Left forelimb (tissue), 1 donor: Measurements from ENCODE around the gene ABHD6.
A peak's percentile ranks its signal among the peaks of the same experiment; 100 is the strongest.
"Not testable (repeated sequence)": the region's sequence is repeated elsewhere in the genome, so short reads cannot be mapped to it uniquely, and the experiment has no call there.

Source experiments
- DNase-seq: peaks from one replicate; pipeline ENCODE4 v3.0.0-alpha.2; 2018; ENCODE audit warnings: low spot score

Gene ABHD6

DNA sequence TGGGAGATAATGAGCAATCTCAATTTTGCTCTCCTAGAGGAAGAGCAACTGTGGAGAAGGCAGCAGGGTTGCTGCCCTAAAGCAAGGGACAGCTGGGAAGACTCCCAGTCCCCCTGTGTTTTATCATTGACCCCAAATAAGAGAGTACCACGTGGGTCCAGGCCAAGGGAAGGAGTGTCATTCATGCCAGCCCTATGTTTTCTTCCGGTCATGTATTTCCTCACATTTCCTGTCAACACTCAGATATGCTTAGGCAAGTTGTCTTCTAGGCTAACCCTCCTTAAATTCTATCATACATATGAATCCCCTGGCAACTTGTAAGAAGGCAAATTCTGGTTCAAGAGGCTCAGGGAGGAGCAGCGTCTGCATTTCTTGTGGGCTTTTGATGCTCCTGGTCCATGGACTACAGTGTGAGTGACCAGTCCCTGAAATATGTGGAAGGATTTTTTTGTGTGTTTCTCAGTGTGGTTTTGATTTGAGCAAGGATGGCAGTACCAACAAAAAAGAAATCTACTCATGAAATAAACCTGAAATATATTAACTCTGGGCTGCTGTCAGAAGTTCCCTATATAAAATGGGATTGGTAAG lies 36.5 kb downstream of the ABHD6 start:
- DNase-seq: no peak

DNA sequence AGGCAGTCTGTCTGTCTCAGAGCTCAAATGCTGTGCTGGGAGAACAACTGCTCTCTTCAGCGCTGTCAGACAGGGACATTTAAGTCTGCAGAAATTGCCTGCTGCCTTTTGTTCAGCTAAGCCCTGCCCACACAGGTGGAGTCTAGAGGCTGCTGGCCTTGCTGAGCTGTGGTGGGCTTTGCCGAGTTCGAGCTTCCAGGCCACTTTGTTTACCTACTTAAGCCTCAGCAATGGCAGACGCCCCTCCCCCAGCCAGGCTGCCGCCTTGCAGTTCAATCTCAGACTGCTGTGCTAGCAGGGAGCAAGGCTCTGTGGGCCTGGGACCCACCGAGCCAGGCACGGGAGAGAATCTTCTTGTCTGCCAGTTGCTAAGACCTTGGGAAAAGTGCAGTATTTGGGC lies 43.5 kb downstream of the ABHD6 start:
- DNase-seq: no peak

DNA sequence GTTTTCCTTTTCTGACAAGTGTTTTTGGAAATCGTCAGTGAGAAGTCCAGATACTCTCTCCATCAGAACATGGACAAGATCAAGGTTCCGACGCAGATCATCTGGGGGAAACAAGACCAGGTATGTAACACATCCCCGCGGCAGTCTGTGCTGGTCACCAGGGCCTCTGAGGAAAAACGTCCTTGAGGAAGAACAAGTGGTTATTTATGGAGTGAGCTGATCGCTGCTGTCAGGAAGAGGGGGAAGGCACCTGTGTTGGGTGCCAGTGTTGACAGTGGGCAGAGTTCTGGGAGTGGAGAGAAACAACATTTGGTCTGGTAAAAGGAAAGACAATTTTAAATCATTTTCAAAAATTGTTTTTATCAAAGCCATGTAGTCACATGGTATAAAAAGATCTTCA lies 47.7 kb downstream of the ABHD6 start:
- DNase-seq: no peak

DNA sequence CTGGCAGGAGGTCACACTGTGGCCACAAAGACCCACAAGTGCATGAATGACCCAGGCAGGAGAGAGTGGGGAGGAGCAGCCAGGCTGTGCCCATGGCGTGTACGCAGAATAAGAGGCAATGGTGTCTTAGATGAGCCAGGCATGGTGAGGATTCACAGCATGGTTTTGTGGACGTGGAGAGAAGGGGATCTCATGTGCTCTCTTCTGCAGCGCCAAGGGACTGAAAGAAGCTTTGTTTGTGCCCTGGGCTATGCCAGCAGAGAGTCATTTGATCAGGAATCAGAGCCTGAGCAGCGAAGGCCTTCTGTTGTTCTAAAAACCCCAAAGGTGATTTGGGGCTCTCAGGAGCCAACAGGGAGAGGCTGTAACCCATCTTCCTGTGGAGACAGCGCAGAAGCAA lies 49.8 kb downstream of the ABHD6 start:
- DNase-seq: no peak

DNA sequence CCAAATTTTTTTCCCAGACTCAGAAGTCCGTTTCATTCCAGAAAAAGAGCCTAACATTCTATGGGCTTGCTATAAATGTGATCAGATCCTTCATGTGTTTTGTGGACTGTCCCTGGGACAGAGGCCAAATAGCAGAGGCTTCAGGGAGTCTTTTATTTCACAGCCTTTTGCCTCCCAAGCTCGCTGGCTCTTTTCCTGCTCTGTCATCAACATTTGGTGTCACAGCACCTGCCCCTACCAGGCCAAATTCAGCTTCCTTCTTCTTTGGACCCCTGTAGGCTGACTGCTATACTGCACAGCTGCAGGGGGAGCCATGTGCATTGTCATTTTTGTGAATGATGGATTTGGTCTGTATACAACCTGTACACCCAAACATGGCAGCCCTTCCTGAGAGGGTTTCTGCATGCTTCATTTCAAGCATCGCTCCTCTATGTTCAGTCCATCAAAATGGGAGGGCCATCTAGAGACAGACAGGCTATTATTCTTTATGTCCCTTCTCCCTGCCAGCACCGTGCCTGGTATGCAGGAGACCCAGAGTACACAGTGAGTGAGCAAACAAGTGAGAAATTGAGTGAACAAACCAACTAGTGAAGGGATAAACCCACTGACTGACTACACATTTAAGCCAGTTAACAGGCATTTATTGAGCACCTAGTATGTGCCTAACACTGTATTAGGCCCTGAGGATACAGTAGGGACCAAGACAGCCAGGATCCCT lies 50.6 kb downstream of the ABHD6 start:
- no peak for DNase-seq

DNA sequence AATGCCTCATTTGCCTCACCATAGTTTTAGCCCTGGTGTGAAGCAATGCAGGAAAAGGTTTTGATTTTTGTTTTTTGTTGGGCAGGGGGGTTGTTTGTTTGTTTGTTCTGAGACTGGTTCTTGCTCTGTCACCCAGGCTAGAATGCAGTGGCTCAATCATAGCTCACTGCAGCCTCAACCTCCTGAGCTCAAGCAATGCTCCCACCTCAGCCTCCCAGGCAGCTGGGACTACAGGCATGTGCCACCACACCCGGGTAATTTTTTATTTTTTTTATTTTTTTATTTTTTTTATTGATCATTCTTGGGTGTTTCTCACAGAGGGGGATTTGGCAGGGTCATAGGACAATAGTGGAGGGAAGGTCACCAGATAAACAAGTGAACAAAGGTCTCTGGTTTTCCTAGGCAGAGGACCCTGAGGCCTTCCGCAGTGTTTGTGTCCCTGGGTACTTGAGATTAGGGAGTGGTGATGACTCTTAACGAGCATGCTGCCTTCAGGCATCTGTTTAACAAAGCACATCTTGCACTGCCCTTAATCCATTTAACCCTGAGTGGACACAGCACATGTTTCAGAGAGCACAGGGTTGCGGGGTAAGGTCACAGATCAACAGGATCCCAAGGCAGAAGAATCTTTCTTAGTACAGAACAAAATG lies 51.5 kb downstream of the ABHD6 start:
- DNase-seq: not testable (repeated sequence)

DNA sequence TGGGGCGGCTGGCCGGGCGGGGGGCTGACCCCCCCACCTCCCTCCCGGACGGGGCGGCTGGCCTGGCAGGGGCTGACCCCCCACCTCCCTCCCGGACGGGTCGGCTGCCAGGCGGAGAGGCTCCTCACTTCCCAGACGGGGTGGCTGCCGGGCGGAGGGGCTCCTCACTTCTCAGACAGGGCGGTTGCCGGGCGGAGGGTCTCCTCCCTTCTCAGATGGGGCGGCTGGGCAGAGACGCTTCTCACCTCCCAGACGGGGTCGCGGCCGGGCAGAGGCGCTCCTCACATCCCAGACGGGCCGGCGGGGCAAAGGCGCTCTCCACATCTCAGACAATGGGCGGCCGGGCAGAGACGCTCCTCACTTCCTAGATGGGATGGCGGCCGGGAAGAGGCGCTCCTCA lies 52.9 kb downstream of the ABHD6 start:
- not testable (repeated sequence) for DNase-seq

DNA sequence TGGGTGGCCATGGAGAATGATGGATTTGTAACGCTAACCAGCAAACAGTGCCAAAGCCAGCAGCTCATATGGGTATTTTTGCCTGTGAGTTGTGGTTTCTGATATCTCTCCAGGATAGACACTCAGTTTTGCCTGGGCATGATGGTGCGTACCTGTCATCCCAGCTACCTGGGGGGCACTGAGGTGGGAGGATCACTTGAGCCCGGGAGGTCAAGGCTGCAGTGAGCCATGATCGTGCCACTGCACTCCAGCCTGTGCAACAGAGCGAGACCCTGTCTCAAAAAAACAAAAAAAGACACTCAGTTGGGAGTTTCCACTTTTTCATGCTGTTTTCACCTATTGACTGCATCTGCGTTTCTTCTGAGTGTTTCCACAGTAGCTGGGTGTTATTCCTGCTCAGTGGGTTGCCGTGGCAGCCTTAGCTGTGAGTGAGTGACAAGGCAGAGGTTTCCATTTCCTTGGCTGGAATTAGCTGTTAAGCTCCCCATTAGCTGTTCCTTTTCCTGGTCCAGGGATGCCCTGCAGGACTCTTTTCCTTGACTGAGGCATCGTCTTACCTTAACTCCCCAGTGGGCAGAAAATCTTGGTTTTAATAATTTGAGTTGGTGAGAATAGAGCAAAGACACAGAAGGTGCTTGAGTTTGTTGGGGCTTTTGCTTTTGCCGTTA lies 54.2 kb downstream of the ABHD6 start:
- DNase-seq: no peak

DNA sequence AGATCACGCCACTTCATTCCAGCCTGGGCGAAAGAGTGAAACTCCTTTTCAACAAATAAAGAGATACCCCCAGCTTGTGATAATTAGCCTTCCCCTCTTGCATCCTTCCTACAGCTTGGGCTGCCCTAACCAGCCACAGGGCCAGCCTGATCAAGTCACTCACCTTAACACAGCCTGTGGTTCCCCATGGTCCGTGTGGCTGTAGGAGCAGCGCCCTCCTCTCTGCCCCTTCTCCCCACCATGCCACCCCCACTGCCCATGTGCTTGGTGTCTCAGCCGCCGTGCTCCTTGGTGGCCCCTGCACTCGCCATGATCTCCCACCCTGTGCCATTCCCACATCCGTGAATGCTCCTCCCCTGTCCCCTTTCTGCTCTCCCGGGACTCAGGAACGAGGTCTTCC lies 55.3 kb downstream of the ABHD6 start:
- no peak for DNase-seq

DNA sequence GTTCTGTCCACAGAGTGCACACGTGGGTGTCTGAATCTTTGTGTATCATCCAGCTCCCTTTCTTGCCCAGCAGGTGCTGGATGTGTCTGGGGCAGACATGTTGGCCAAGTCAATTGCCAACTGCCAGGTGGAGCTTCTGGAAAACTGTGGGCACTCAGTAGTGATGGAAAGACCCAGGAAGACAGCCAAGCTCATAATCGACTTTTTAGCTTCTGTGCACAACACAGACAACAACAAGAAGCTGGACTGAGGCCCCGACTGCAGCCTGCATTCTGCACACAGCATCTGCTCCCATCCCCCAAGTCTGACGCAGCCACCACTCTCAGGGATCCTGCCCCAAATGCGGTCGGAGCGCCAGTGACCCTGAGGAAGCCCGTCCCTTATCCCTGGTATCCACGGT lies 55.9 kb downstream of the ABHD6 start:
- no peak for DNase-seq

DNA sequence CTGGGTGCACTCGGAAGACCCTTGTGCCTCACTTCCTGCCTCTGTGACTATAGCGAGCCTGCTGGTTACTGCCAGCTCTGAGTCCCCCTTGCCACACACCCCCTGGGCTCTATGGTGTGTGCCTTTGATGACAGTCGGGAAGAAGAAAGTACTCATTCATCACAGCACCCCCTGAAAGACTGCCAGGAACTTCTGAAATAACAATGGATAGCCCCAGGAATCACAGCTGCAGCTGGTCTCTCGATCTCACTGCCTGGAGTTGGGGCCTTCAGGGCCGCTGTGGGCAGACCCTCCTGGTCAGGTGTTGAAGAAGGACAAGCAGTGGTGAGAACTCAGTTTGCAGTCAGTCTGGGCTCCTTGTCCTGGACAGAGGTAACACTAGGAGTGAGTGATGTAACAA lies 58.7 kb downstream of the ABHD6 start:
- DNase-seq: no peak

DNA sequence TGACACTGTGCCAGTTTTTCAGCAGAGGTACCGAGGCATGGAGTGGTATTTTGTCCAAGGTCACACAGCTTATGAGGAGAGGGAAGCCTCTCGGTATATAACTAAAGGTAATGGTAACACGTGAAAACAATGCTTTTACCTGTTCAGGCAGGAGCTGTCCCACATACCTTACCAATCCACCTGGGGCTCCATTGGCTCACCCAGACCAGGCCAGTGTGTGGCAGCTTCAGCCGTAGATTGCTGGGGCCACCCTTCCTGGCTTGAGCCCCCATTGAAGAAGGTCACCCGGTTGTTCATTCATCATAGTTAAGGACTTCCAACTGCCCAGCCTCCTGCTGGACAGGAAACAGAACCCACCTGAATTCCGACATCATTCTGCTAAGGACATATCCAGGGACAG lies 59.3 kb downstream of the ABHD6 start:
- no peak for DNase-seq

DNA sequence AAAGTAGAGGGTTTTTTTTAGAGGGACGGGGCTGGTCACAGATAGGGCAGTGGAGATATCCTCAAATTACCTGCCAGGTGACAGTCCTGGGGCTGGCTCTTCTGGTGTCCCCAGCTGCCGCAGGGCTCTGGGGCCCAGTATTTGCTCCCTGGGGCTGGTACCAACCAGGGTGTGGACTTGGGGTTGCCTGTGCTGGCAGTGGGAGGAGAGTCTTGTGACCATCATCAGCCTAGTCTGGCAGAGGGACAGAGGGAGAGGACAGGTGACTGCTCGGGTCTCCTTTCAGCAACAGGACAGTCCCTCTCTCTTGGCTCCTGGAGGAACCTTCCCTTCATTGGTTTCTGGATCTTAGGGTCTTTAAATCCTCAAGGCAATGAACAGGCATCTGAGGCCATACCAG lies 60.6 kb downstream of the ABHD6 start:
- DNase-seq: no peak

DNA sequence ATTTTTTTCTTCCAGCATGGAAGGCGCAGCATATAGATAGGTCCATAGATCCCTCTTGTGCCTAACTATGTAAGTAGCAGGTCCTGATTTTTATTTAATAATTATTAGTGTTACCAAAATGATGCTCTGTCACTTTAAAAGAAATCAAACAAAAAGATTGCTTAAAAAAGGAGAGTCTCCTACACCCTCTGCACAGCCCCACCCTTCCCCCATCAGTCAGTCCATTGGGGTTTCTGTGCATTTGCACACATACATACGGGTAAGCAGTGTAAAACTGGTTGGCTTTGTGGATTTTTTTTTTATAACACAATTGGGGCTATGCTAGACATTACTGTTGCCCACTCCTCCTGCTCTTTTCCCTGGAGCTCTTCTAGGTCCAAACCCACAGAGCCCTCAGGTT lies 61.5 kb downstream of the ABHD6 start:
- no peak for DNase-seq

DNA sequence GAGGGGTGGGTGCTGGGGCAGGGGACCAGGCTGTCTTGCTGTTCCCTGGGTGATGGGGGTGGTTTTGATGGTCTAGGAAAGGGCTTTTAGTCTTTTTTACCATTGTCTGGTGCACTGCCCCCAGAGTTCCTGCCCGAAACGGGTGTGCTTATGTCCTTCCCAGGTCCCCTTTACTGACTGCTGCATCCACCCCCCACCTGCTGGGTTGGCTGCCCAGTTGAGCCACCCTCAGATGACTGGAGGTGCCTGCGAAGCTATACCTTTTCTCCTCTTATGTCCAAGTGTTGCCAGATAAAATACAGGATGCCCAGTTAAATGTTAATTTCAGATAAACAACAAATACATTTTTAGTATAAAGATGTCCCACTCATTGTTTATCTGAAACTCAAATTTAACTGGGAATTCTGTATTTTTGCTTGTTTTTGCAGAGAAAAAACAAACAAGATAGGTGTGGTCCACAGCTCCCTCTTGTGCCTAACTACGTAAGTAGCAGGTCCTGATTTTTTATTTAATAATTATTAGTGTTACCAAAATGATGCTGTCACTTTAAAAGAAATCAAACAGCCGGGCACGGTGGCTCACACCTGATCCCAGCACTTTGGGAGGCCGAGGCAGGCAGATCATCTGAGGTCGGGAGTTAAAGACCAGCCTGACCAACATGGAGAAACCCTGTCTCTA lies 62.4 kb downstream of the ABHD6 start:
- no peak for DNase-seq

DNA sequence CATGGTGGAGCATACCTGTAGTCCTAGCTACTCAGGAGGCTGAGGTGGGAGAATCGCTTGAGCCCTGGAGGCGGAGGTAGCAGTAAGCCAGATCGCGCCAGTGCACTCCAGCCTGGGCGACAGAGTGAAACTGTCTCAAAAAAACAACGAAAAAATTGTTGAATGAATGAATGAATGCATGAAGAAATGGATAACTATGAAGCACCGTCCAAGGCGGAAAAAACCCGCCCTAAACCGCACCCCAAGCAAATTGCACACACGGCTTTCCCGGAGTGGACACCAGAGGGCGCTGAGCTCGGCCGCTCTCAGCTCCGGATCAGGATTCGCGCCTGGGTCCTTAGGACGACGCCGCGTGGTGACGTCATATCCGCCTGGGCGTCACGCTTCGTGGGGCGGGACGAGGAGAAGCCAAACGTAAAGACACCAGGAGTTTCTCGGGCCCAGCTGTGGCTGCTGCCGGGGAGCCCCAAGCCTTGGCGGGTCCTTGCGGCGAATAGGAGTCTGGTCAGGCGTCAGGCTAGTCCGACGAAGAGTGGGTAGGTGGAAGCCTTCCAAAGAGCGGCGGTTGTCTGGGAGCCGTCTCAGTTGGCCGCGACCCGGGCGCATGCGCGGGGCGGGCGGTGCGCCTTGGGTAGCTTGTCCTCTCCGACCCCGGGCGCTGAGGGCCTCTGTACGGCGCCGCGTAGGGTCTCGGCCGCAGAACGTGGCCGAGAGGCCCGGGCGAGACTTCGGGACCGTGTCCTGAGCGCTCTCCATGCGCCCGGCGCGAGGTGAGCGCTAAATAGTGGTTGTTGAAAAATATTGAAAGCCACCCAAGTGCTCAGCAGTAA lies 68.5 kb downstream of the ABHD6 start, which contains the start of the genes HTD2 and RPP14:
Gene HTD2, plus strand, starts transcription at position 639 of the 830 bp plus-strand sequence. CDS start 11,094 bp downstream, outside the sequence.
Gene RPP14, plus strand, starts transcription at position 364 of the 830 bp plus-strand sequence. CDS start 4,085 bp downstream, outside the sequence.
- DNase-seq: peak; percentile 98

DNA sequence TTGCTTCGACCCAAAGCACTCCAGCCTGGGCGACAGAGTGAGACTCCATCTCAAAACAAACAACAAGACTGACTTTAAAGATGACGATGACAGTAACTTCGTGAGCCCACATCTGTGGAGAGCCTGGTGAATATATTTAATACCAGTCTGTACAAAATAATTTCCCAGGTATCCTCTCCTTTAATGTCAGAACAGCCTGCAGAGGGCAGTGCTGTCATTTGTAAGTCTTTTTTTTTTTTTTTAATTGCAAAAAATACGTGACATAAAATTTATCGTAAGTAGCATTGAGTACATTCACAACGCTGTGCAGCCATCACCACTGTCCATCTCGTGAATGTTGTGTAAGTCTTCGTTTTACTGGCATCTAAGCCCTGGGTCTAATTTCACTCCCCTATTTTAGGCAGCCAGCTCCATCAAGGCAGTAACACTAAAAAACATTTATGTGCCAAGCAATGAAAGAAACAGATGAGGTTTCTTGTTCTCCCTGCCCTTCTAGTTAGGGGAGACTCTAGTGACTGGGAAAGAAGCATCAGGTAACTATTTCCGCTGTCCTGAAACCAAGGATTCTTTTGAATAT lies 70.1 kb downstream of the ABHD6 start:
- DNase-seq: no peak

DNA sequence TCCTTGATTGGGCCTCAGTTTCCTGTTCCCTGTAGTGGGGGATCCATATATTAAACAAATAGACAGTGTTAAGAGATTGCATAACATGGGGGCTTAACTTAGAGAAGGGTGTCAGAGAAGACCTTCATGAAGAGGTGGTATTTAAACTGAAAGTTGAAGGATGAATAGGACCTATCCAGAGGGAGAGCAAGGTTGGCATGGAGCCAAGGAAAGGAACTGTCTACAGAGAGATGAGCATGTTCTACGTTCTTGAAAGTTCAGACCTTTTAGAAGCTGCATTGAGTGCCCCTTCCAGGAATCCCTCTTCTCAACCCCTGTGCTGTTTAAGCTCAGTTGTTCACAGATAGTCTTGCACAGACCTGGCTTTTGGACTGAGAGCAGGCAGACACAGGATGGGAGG lies 71.1 kb downstream of the ABHD6 start:
- no peak for DNase-seq

DNA sequence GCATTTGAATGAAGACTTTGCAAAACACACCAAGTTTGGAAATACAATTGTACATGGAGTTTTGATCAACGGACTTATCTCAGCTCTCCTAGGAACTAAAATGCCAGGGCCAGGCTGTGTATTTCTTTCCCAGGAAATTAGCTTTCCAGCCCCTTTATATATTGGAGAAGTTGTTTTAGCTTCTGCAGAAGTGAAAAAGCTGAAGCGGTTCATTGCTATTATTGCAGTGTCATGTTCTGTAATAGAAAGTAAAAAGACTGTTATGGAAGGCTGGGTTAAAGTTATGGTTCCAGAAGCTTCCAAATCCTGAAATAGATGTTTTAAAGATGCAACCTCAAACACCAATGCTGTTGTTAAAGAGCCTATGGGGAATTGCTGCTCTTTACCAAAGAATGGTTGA lies 80.2 kb downstream of the ABHD6 start:
- no peak for DNase-seq

DNA sequence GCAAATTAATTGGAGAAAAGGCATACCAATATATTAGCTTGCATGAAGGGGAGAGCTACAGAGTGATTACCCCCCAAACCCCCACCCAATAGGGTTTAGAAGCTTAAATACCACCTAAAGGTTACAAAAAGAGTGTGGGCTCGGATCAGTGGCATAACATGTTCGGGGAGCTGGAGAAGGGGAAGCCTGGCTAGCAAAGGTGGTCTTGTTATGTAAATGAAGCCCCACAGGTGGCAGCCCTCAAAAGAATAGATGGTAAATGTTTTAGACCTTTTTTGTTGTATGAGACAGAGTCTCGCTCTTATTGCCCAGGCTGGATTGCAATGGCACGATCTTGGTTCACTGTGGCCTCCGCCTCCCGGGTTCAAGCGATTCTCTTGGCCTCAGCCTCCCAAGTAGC lies 84.2 kb downstream of the ABHD6 start:
- no peak for DNase-seq

DNA sequence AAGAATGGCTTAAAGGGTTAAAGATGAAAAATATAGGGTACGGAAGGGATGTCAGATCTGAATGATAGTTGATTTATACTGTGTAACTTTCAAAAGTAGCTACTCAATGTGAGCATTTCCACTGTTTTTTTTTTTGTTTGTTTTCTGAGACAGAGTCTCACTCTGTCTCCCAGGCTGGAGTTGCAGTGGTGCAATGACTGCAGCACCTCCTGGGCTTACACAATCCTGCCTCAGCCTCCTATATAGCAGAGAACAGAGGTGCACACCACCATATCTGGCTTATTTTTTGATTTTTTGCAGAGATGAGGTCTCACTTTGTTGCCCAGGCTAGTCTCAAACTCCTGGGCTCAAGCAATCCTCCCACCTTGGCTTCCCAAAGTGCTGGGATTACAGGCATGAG lies 85.2 kb downstream of the ABHD6 start:
- DNase-seq: no peak
